HG03575 (cell line): ENCODE results near the gene TBC1D1.
A peak's percentile ranks its signal among the peaks of the same experiment; 100 is the strongest.

ENCODE experiments used
- ATAC-seq: cut with Tn5 transposase; IDR thresholded peaks from one replicate; pipeline ENCODE4 v1.9.1; 2021; ENCODE audit not compliant: unreplicated experiment, insufficient number of reproducible peaks, low FRiP score; ENCODE audit errors: extremely low read depth

The TBC1D1 gene

DNA sequence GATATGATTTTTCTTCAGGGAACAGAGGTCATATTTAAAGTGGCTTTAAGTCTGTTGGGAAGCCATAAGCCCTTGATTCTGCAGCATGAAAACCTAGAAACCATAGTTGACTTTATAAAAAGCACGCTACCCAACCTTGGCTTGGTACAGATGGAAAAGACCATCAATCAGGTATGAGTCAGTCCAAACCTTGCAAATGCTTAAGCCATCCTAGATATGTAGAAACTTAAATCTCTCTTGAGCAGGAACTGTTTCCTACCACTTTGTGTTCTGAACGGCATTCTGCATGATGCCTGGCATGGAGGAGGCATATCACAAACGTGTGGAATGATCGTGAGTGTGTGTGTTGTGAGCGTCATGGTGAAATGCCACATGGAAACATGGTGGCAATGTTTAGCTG lies 234.1 kb downstream of the TBC1D1 start:
- ATAC-seq = no peak

DNA sequence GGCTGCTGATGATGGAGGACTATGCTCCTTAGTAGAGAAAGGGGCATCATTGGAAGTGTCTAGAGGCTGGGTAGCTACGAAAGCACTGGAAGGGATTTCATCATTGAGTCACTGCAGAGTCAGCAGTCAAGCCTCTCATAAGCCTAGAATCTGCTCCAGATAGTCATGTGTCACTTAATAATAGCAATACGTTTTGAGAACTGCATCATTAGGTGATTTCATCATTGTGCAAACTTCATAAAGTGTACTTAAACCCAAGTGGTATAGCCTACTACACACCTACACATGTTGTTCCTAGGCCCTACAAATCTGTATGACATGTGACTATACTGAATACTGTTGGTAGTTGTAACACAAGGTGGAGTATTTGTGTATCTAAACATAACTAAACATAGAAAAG lies 234.9 kb downstream of the TBC1D1 start:
- no peak for ATAC-seq

DNA sequence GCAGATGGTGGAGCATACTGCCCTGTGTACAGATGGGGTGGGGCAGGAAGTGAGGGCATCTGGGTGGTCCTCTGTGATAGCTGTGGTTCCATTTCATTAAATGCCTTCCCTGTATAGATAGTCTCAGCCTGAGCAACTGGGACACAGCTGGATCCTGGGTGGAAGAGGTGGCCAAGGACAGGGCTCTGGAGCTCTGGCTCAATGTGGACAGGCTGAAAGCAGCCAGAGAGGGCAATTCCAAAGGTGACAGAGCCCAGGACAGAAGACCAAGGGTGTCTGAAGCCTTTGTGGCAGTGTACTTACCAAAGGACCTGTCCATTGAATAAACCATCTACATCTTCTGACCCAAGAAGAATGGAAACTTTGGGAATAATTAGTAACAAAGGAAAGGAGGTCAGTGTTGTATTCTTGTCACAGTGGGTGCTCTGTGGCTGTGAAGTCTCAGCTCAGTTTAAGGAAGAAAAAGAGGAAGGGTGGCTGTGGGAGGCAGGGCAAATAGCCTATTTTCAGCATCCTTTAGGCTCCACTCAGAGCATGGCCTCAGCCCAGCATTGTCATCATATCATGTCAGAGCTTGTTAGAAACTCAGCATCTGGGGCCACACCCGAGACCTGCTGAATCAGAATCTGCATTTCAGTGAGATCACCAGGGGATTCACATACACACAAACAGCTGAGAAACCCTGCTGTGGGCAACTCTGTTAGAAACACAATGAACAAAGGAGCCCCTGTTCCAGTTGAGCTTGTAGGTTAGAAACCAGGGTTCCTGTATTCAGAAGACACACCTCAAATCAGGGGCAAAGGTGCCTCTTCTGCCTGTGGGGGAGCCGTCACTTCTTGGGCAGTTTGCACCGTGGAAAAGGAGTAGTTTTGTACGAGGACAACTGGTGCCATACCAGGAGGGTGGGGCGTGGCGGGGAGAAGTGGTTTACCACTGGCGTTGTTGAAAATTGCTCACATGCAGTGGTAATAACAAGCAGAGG lies 237.9 kb downstream of the TBC1D1 start:
- peak; percentile 27 for ATAC-seq

DNA sequence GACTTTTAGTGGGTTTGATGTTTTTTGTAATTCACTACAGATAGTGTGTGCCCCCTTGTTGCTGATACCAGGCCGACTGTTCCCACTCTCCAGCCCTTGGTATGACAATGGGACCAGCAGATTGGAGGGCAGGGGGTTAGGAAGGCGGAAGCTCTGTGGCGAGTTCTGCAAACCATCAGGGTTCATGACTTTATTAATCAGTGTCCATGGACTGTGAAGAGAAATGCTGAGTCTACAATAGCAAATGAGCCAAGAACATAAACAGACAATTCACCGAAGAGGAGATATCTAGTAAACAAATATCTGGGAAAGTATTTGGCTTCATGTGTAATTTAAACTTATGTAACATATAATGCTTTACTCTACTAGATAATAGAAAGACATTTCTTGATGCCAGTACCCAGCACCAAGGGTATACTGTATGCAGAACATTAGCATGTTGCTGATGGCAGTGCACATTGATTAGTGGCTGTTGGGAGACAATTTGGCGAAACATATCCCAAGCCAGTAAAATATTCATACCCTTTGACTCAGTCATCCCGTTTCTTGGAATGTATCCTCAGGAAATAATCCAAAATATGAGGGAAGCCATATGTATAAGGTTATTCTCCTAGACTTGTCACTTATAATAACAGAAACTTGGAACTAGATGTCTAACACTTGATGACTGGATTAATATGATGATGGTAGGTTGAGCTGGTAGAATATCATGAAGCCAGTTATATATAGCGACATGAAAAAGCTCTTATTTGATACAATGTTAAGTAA lies 238.8 kb downstream of the TBC1D1 start:
- no peak for ATAC-seq

DNA sequence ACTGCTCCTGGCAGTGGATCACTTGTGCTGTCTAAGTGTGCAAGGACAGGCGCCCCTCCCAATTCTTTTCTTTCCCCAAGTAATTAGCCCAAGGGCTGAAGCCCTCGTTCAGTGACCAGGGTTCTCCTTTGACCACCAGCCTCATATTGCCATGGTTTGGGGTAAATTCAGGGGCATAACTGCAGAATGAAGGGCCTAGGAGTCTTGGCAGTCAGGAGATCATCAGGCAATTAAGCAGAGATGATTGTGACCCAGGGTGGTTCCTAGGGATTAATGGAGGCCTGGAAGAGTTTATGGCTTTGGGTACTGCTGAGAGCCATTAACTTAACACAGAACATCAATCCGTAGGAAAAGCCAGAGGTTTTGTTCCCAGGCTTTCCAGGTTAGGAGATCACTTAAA lies 240.0 kb downstream of the TBC1D1 start:
- no peak for ATAC-seq

DNA sequence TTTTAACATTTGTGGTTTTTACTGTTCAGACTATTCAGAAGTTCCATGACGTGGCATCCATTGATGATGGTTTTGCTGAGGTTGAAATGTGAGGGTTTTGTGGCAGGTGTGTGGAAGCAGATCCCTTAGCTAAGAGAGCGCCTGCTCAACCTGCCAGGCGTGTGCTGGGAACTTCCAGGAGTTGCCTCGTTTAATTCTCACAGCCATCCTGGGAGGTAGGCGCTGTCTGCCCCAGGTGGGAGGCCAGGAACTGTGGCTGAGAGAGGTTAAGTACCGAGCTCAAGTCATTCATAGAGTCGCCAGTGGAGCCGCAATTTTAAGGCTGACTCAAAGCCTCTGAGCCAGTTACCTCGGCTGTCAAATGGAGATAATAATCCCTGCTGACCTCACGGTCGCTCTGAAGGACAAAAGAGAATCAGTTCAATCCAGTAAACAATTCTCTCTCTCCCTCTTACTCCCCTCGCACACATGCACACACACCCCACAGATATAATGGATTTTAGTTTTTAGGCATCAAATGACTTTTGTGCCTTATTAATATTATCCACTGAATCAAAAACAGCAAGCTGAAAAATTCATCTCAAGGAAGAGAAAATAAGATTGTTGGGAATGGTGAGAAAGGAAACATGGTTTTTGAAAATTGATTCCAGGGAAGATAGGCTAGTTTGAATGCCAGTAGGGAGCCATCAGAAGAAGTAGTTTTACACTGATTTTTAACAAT lies 240.6 kb downstream of the TBC1D1 start:
- ATAC-seq = no peak

DNA sequence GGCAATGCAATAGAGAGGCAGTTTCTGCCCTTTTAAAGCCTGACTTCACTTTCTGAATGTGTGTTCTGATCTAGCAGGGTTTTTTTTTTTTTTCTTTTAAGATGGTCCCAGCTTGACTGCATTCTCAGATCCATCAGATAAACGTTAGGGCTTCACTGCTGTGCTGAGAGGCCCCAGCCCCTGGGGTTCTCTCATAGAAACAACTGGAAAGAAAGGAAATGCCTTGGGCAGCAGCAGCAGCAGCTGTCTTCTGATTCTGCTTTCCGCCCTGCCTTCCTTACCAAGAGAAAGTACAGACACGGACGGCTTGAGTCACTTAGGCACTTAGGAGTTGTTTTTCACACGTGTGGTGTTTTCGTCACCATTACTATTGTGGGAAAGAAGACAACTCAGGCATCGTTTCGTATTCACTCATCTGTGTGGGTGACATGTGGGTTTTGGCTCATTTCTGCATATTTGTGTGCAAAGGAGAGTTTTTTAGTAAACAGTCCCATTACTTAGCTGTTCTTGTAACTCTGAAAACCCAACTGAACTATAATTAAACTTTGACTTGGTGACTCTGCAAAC lies 241.3 kb downstream of the TBC1D1 start:
- ATAC-seq = peak; percentile 42

DNA sequence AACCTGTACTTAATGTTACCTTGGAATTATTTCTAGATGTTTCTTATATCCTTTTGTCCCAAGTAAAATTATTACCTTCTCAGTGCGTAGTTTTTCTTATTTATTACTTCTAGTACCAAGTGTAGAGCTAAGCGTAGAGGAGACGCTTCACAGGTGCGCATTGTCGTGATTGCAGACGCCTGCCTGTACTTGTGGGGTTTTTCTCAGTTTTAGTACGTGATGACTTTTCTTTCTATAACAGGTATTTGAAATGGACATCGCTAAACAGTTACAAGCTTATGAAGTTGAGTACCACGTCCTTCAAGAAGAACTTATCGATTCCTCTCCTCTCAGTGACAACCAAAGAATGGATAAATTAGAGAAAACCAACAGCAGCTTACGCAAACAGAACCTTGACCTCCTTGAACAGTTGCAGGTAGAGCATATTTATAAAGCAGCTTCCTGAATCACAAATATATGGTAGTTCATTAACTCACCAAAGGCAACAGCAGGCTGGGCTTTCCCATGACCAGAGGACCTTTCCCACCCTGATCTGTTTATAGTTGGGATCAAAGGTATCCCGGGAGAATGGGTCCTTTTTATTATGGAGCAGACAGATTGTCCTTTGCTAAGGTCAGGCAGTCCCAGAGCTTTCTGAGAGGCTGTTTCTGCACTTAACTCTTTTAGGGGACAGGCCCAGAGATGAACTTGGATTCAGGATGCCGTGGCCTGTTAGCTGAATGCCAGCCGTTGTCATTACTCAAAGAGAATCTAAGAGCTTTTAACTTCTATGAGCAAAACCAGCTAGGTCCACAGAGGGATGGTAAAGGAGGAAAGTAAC lies 242.2 kb downstream of the TBC1D1 start:
- no peak for ATAC-seq

DNA sequence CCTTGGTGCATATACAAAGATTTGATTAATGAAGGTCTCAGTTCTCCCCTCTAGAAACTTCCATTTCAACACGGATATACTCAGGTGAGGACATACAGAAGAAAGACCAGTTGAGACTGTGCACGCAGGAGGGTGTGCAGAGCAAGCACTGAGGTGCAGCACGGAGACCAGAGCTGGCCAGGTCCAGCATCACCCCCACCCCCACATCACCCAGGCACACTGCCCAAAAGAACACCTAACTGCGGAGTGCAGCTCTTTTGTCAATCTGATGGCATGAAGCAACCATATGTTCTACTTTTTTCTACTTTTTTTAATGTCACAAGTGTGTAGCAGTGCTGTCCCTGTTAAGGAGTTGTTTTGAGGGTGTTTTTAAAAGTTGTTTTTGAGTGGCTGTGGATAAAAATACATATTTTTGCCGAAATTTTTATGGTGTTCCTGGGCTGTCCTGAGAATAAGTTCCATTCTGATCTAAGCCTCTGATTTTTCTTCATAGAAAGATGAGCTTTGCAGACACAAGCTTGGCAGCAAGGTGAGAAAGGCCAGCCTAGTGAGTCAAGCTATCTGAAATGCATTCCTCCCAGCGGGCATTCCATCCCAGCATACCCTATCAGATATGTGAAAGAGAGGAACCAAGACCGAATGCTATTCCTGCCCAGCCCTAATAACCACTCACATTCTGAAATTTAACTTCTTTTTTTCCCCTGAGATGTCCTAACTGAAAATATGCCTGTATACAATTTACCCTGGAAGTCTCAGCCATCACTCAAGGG lies 243.0 kb downstream of the TBC1D1 start:
- ATAC-seq = no peak

DNA sequence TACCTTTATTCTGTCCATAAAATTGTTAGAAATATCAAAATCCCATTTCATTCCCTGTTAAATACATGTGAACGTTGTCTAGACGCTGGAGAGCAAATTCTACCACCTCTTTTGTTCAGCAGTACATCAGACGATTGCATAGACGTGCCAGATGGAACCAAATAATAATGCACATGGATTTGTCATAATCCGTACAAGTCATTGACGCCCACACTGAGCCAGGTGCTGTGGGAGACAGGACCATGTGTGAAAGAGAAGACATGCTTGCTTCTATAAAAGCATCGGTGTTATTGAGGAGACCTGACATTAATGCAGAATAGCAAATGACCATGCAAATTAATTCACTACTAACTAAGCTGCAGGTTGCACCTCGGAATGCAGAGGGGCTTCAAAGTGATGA lies 244.3 kb downstream of the TBC1D1 start:
- no peak for ATAC-seq

DNA sequence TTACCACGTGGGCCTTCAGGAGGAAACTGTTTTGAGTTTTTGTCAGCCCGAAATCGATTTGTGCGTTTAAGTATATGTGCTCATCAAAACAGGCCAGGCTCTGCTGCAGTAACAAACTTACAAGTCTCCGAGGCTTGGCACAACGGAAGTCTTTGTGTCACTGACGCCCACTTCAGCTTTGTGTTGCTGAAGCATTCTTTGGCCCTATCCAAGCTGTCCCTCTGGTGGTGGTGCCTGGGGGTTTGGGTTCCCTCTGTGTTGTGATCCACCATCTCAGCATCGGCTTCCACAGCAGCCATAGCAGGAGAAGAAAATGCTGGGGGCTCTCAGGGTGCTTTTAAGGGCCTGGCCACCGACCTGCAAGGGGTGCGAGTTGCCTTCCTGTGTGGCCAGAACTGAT lies 245.7 kb downstream of the TBC1D1 start:
- ATAC-seq = no peak

DNA sequence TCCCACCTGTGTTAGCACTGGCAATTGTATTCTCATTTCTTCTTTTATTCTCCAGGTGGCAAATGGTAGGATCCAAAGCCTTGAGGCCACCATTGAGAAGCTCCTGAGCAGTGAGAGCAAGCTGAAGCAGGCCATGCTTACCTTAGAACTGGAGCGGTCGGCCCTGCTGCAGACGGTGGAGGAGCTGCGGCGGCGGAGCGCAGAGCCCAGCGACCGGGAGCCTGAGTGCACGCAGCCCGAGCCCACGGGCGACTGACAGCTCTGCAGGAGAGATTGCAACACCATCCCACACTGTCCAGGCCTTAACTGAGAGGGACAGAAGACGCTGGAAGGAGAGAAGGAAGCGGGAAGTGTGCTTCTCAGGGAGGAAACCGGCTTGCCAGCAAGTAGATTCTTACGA lies 246.2 kb downstream of the TBC1D1 start:
- ATAC-seq = no peak

DNA sequence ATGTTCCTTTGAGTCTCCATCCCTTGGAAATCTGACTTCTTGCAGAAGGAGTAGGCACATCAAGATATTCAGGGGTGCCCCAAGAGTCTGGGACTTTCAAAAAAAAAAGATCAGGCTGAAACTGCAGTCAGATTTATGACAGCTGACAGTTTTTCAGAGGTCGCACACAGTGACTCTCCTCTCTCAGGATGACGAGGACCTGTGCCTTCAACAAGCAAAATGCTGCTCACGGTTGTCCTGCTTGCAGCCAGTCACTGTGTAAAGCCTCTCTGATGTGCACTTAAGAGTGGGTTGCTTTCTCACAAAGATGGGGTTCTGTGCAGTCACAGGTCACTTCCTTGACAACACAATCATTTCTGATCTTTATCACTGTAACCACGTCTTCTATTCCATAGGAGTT lies 247.5 kb downstream of the TBC1D1 start:
- ATAC-seq = no peak

DNA sequence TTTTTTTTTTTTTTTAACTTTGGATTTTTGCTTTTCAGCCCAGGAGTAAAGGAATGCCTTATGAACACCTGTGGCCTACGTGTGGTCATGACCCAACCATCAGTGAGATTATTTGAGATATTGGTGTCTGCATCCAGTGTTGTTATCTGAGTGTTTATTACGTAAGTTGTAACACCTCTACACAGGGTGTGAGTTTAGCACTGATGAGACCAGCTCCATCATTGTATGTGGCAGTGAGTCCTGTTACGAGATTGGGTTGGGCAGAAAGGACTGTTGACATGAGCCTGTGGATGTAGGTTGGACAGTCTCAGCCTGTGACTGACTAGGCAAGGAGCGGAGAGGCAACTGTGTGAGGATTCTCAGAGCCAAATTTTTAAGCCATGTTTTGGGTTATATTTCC lies 248.3 kb downstream of the TBC1D1 start:
- no peak for ATAC-seq

DNA sequence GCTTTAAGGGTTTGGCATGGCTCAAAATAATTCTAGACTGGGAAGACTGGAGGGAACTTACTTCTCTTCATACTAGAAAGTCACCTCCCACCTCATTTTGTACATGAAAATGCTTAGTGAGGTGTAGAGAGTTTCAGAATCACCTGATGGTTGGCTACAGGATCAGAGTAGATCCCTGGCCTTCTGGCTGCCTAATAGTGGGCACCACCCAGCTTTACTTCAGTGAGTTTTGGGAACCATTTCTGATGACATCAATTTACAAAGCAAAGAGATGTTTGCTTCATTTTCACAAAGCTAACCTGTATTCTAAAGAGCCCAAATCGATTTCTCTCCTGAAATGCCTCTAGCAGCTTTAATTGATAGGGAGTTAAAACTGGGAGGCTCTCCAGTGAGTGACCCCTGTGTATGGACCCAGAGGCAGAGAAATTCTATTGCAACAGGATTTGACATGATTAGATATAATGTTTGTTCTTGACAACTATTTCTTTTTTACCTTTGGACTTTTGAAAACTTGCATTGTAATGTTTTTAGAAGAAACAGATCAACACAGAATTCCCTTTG lies 249.8 kb downstream of the TBC1D1 start:
- ATAC-seq = no peak

DNA sequence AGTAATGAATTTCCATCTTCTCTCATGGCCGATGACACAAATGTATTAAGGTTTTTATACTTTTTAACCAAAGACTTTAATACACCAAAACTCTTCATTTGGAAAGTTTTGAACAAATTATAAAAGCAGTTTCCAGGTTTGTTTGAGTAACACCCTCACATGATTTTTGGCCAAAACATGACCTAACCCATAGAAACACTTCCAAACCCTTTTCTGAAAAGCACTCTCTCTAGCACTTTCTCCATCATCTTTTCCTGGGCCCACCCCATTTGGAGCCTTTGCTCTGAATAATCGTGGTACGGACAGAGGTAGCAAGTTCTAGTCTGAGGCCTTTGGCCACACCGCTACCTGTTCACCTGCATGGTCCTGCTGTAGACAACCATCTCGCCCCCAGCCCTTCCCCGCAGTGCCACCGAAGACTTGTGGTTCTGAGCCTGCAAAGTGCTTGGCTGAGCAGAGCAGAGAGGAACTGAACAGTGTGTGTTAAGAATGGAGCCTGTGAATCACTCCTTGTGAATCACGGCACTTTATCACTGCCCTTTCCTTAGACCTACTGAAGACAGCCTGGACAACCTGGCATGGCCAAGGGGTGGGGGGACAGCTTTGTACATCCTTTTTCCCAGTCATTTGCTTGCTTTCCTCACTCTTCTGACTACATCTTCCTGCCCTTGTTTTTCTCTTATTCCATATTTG lies 251.1 kb downstream of the TBC1D1 start:
- no peak for ATAC-seq

DNA sequence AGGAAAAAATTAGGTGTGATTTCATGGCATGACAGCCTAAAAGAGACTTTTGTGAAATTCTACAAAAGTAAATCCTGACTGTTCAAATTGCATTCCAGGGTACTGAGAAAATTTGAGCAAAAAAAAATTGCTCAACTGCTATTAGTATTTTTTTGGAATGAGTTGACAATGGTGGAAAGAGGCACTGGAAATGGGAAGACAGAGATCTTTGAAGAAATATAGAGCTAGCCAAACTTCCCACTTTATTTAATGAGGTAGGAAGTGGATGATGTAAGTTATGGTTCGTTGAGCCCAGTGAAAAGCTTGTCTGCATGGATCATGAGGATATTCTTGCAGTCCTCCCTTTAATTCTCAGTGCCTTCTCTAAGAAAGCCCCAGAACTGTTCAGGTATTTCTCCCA lies 253.1 kb downstream of the TBC1D1 start:
- no peak for ATAC-seq
